Measurements from ENCODE around the gene CMBL. TPM values are rescaled to one million over a fixed set of nuclear protein-coding genes. Genes with fewer than 3 reads are reported as not detected.
"Not testable (repeated sequence)": the region's sequence is repeated elsewhere in the genome, so short reads cannot be mapped to it uniquely, and the experiment has no call there.

The CMBL gene
- total RNA-seq, 1 donor from 2014 or later, result 46.2 TPM

GRCh38 chr5:10293907-10294662 lies 13.6 kb downstream of the CMBL start:
- intact Hi-C loops (cut with DNase I), result no loop called here
- DNase-seq (ENCODE audit: missing footprints) (no peak), ATAC-seq (no peak)

GRCh38 chr5:10291692-10292339 lies 15.9 kb downstream of the CMBL start:
- intact Hi-C loops (cut with DNase I), result no loop called here
- ATAC-seq (no peak), DNase-seq (ENCODE audit: missing footprints) (no peak)

- no peak for ATAC-seq
- intact Hi-C loops (cut with DNase I), result no loop called here
Observed at GRCh38 chr5:10290438-10290837, 17.3 kb downstream of the CMBL start.

GRCh38 chr5:10289991-10290390 lies 17.7 kb downstream of the CMBL start:
- intact Hi-C loops (cut with DNase I), result loop anchor here (5.0 kb wide), 1 partner anchor 62 kb away; the partner anchor contains the start of gene MARCHF6
- ATAC-seq (no peak), DNase-seq (ENCODE audit: missing footprints) (no peak)

More at GRCh38 chr5:10290438-10290837, 17.3 kb downstream of the CMBL start:
- DNase-seq (ENCODE audit: missing footprints), result no peak

- intact Hi-C loops (cut with DNase I), result loop anchor here (5.0 kb wide), 1 partner anchor 63 kb away; the partner anchor contains the start of gene MARCHF6
- DNase-seq (ENCODE audit: missing footprints) (no peak), ATAC-seq (peak; percentile 86)
Observed at GRCh38 chr5:10289353-10289752, 18.3 kb downstream of the CMBL start.

- ATAC-seq (peak; percentile 71), DNase-seq (ENCODE audit: missing footprints) (peak; percentile 83)
- intact Hi-C loops (cut with DNase I), result loop anchor here (1.0 to 5.0 kb wide), 2 partner anchors 64 to 135 kb away; partner anchors contain the start of gene MARCHF6
Observed at GRCh38 chr5:10288592-10289219, 19.0 kb downstream of the CMBL start.

- no peak for DNase-seq (ENCODE audit: missing footprints)
- ATAC-seq, result no peak
- intact Hi-C loops (cut with DNase I), result loop anchor here (5.0 kb wide), 1 partner anchor 65 kb away; the partner anchor contains the start of gene MARCHF6
Observed at GRCh38 chr5:10286862-10287227, 20.9 kb downstream of the CMBL start.

GRCh38 chr5:10286162-10286861 lies 21.4 kb downstream of the CMBL start:
- DNase-seq (ENCODE audit: missing footprints) (no peak), ATAC-seq (peak; percentile 38)
- intact Hi-C loops (cut with DNase I), result loop anchor here (5.0 kb wide), 1 partner anchor 66 kb away; the partner anchor contains the start of gene MARCHF6

- intact Hi-C loops (cut with DNase I), result loop anchor here (5.0 kb wide), 1 partner anchor 67 kb away; the partner anchor contains the start of gene MARCHF6
- ATAC-seq; DNase-seq (ENCODE audit: missing footprints): not testable (repeated sequence)
Observed at GRCh38 chr5:10285362-10285761, 22.3 kb downstream of the CMBL start.

- ATAC-seq (peak; percentile 83), DNase-seq (ENCODE audit: missing footprints) (peak; percentile 92)
- intact Hi-C loops (cut with DNase I), result loop anchor here (1.0 to 5.0 kb wide), 2 partner anchors 118 to 139 kb away; no protein-coding TSS in a partner anchor
Observed at GRCh38 chr5:10283927-10284635, 23.6 kb downstream of the CMBL start.

GRCh38 chr5:10279925-10280720 lies 27.6 kb downstream of the CMBL start:
- ATAC-seq (no peak), DNase-seq (ENCODE audit: missing footprints) (no peak)
- intact Hi-C loops (cut with DNase I), result loop anchor here (5.0 kb wide), 1 partner anchor 122 kb away; no protein-coding TSS in a partner anchor

- DNase-seq (ENCODE audit: missing footprints), result no peak
- intact Hi-C loops (cut with DNase I), result no loop called here
- no peak for ATAC-seq
Observed at GRCh38 chr5:10279328-10279727, 28.4 kb downstream of the CMBL start.

GRCh38 chr5:10278658-10279279 lies 28.9 kb downstream of the CMBL start:
- DNase-seq (ENCODE audit: missing footprints) (no peak), ATAC-seq (no peak)
- intact Hi-C loops (cut with DNase I), result no loop called here

- intact Hi-C loops (cut with DNase I), result no loop called here
- DNase-seq (ENCODE audit: missing footprints), result no peak
- ATAC-seq, result no peak
Observed at GRCh38 chr5:10277773-10278630, 29.7 kb downstream of the CMBL start.

- ATAC-seq (no peak), DNase-seq (ENCODE audit: missing footprints) (no peak)
- intact Hi-C loops (cut with DNase I), result no loop called here
Observed at GRCh38 chr5:10276691-10277090, 31.0 kb downstream of the CMBL start.

- no peak for DNase-seq (ENCODE audit: missing footprints)
- ATAC-seq, result no peak
- intact Hi-C loops (cut with DNase I), result no loop called here
Observed at GRCh38 chr5:10275991-10276390, 31.7 kb downstream of the CMBL start.

Measured in Right ventricle myocardium inferior (tissue), 1 donor.